Measurements from ENCODE around the gene CD302. TPM values are rescaled to one million over a fixed set of nuclear protein-coding genes. Genes with fewer than 3 reads are reported as not detected.
A peak's percentile ranks its signal among the peaks of the same experiment; 100 is the strongest.
"Not testable (repeated sequence)": the region's sequence is repeated elsewhere in the genome, so short reads cannot be mapped to it uniquely, and the experiment has no call there.

CD302 gene
- total and polyA plus RNA-seq, 2 of the 4 experiments (the other 2 are of a cell fraction), result 3.8 to 4.0 TPM

- DNase-seq, result no peak
- H4K20me1 ChIP-seq (ENCODE audit: insufficient read depth, low read length), result peaks cover 26% of the 10 kb centered on the region
- H4K91ac ChIP-seq (ENCODE audit: insufficient read depth, low read depth, low read length), result no peak overlapping the region
- in situ Hi-C loops (cut with MboI; ENCODE audit: low sequenced_read_pairs) (no loop called here), dilution Hi-C loops (cut with HindIII; ENCODE audit: low sequenced_read_pairs, unreplicated experiment) (no loop called here), intact Hi-C loops (cut with micrococcal nuclease) (no loop called here)
- no peak overlapping the region for H3K18ac ChIP-seq (ENCODE audit: low read depth, low read length)
- H3K4me3 ChIP-seq (ENCODE audit: insufficient read depth, low read depth, low read length), result no peak overlapping the region
- no peak overlapping the region for H4K5ac ChIP-seq (ENCODE audit: low read depth, low read length)
- no peak overlapping the region for H3K56ac ChIP-seq (ENCODE audit: extremely low read depth, insufficient read depth, low read length)
- POLR2A ChIA-PET (ENCODE audit: unreplicated experiment), result no interaction called here
- H2AK5ac ChIP-seq (ENCODE audit: low read depth, low read length), result no peak overlapping the region
- no peak overlapping the region for H3K27ac ChIP-seq (ENCODE audit: insufficient read depth, low read length)
- H3K14ac ChIP-seq (replicated peaks; ENCODE audit: low read depth, low read length), result no peak overlapping the region
- TF ChIP-seq, protein P1, sequence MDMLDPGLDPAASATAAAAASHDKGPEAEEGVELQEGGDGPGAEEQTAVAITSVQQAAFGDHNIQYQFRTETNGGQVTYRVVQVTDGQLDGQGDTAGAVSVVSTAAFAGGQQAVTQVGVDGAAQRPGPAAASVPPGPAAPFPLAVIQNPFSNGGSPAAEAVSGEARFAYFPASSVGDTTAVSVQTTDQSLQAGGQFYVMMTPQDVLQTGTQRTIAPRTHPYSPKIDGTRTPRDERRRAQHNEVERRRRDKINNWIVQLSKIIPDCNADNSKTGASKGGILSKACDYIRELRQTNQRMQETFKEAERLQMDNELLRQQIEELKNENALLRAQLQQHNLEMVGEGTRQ (IDR thresholded peaks at IDR 0.05; ENCODE audit: low read depth, low read length), result no peak
- TF ChIP-seq RFX5 (IDR thresholded peaks at IDR 0.05; ENCODE audit: low read depth, low read length) (no peak), RAD21 (IDR thresholded peaks at IDR 0.05; ENCODE audit: low read length) (no peak)
- no peak overlapping the region for H3K4me2 ChIP-seq (ENCODE audit: low read depth, low read length)
- peaks cover 4% of the 10 kb centered on the region for H3K4me1 ChIP-seq (ENCODE audit: control insufficient read depth, insufficient read depth, low read length)
- H3K9me3 ChIP-seq (ENCODE audit: control insufficient read depth, insufficient read depth, low read length), result no peaks in the 10 kb centered on the region
- no peak overlapping the region for H3K4ac ChIP-seq (ENCODE audit: low read depth, low read length)
- no peak overlapping the region for H2BK120ac ChIP-seq (ENCODE audit: low read depth, low read length)
- H3K79me1 ChIP-seq (ENCODE audit: low read depth in 1 of 2, low read length in 2 of 2), result peaks cover 22 to 43% of the 10 kb centered on the region in 2 experiments
- H3K23ac ChIP-seq (ENCODE audit: low read depth, low read length), result no peak overlapping the region
- H2BK20ac ChIP-seq (ENCODE audit: low read depth, low read length), result no peak overlapping the region
- no peak overlapping the region for H4K8ac ChIP-seq (ENCODE audit: low read depth in 2 of 2, low read length in 2 of 2)
- BruUV-seq (replicated peaks), result TSS peak; percentile 88
- peaks cover 42% of the 10 kb centered on the region for H3K36me3 ChIP-seq (ENCODE audit: control insufficient read depth, insufficient read depth, low read length)
- H3K9ac ChIP-seq (ENCODE audit: low read depth, low read length), result no peak overlapping the region
- H3K9me1 ChIP-seq (ENCODE audit: insufficient read depth, low read length), result no peaks in the 10 kb centered on the region
- no peak overlapping the region for H2AFZ ChIP-seq (replicated peaks; ENCODE audit: low read length, poor library complexity)
- CTCF ChIA-PET, result interaction anchor here (0.8 kb wide), 1 partner anchor 11 kb away, joined by 3 read pairs; no protein-coding TSS in a partner anchor
- no peaks in the 10 kb centered on the region for H3K27me3 ChIP-seq (ENCODE audit: control insufficient read depth, insufficient read depth, low read length)
- WGBS, 2 experiments (ENCODE audit: extremely low coverage in 2 of 2, insufficient read length in 1 of 2), result 100% methylated on average over 6 of the region's 9 CpGs; no CpG with 5 or more reads in 1 of the 2 experiments
- H2BK5ac ChIP-seq (ENCODE audit: low read depth, low read length, poor library complexity, severe bottlenecking), result no peak overlapping the region
- ATAC-seq (ENCODE audit: low read depth), result no peak
- no peak overlapping the region for H2AK9ac ChIP-seq (replicated peaks; ENCODE audit: low read depth, low read length, poor library complexity)
- no peak overlapping the region for H2BK15ac ChIP-seq (ENCODE audit: low read depth, low read length)
Observed at GRCh38 chr2:159748089-159748488, 49.9 kb downstream of the CD302 start.

- H4K8ac ChIP-seq (ENCODE audit: low read depth in 2 of 2, low read length in 2 of 2); H3K23ac ChIP-seq (ENCODE audit: low read depth, low read length); H3K27ac ChIP-seq (ENCODE audit: insufficient read depth, low read length); H4K91ac ChIP-seq (ENCODE audit: insufficient read depth, low read depth, low read length); H3K18ac ChIP-seq (ENCODE audit: low read depth, low read length); H2AK9ac ChIP-seq (replicated peaks; ENCODE audit: low read depth, low read length, poor library complexity); H3K9me3 ChIP-seq (ENCODE audit: control insufficient read depth, insufficient read depth, low read length); H2AFZ ChIP-seq (replicated peaks; ENCODE audit: low read length, poor library complexity); H3K4me3 ChIP-seq (ENCODE audit: insufficient read depth, low read depth, low read length); H3K14ac ChIP-seq (replicated peaks; ENCODE audit: low read depth, low read length); H3K4me1 ChIP-seq (ENCODE audit: control insufficient read depth, insufficient read depth, low read length); ATAC-seq (ENCODE audit: low read depth); POLR2A ChIA-PET (ENCODE audit: unreplicated experiment); H3K4ac ChIP-seq (ENCODE audit: low read depth, low read length); H3K9me1 ChIP-seq (ENCODE audit: insufficient read depth, low read length); H2BK15ac ChIP-seq (ENCODE audit: low read depth, low read length); BruUV-seq (replicated peaks); DNase-seq; H2BK20ac ChIP-seq (ENCODE audit: low read depth, low read length); intact Hi-C loops (cut with micrococcal nuclease); H2BK120ac ChIP-seq (ENCODE audit: low read depth, low read length); H3K9ac ChIP-seq (ENCODE audit: low read depth, low read length); H3K56ac ChIP-seq (ENCODE audit: extremely low read depth, insufficient read depth, low read length); H3K27me3 ChIP-seq (ENCODE audit: control insufficient read depth, insufficient read depth, low read length); H2BK5ac ChIP-seq (ENCODE audit: low read depth, low read length, poor library complexity, severe bottlenecking); CTCF ChIA-PET; H3K4me2 ChIP-seq (ENCODE audit: low read depth, low read length); dilution Hi-C loops (cut with HindIII; ENCODE audit: low sequenced_read_pairs, unreplicated experiment); H4K5ac ChIP-seq (ENCODE audit: low read depth, low read length); in situ Hi-C loops (cut with MboI; ENCODE audit: low sequenced_read_pairs); H2AK5ac ChIP-seq (ENCODE audit: low read depth, low read length): not testable (repeated sequence)
- Histone ChIP-seq H4K20me1 (ENCODE audit: insufficient read depth, low read length) (peaks cover 43% of the 10 kb centered on the region), H3K36me3 (ENCODE audit: control insufficient read depth, insufficient read depth, low read length) (peaks cover 39% of the 10 kb centered on the region), H3K79me1 (ENCODE audit: low read depth in 1 of 2, low read length in 2 of 2) (peaks cover 19 to 43% of the 10 kb centered on the region in 2 experiments)
- WGBS, 2 experiments (ENCODE audit: extremely low coverage in 2 of 2, insufficient read length in 1 of 2), result no CpG with 5 or more reads among the region's 11 CpGs
Observed at GRCh38 chr2:159745237-159745636, 52.8 kb downstream of the CD302 start.
